Measurements from ENCODE around the gene HOMER2. TPM values are rescaled to one million over a fixed set of nuclear protein-coding genes. Genes with fewer than 3 reads are reported as not detected.

The HOMER2 gene
- total RNA-seq, 4 donors from 2014 or later: 2.2 to 4.3 (median 3.3) TPM

DNA sequence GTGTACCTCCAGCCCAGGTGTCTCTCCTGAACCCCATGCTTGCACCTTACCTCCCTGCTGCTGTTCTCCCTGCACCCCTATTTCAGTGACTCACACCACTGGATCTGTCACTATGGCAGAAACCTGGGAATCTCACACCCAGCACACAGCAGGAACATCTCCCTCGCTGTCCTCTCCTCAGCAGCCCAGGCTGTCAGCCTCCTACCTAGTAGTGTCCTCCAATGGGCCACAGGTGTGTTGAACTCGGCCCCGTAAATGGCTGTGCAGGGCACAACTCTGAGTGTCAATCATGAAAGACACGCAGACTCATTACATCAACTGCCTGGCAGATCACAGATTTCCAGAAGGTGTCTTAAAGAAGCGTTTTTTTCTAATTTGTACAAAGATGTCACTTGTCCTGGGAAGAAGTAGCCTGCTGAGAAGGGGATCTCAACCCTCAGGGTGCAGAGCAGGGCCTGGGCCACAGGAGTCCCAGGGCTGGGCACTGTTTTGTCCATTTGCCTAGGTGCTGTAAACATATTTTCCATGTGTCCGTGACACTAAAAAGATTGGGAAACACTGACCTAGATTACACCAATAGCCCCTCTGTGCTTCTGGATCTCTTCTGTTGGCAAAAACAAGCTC lies 33.8 kb downstream of the HOMER2 start:
- H3K27ac ChIP-seq: no peak overlapping the region
- TF ChIP-seq, protein P1, sequence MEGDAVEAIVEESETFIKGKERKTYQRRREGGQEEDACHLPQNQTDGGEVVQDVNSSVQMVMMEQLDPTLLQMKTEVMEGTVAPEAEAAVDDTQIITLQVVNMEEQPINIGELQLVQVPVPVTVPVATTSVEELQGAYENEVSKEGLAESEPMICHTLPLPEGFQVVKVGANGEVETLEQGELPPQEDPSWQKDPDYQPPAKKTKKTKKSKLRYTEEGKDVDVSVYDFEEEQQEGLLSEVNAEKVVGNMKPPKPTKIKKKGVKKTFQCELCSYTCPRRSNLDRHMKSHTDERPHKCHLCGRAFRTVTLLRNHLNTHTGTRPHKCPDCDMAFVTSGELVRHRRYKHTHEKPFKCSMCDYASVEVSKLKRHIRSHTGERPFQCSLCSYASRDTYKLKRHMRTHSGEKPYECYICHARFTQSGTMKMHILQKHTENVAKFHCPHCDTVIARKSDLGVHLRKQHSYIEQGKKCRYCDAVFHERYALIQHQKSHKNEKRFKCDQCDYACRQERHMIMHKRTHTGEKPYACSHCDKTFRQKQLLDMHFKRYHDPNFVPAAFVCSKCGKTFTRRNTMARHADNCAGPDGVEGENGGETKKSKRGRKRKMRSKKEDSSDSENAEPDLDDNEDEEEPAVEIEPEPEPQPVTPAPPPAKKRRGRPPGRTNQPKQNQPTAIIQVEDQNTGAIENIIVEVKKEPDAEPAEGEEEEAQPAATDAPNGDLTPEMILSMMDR (IDR thresholded peaks at IDR 0.05): no peak
- no peak for TF ChIP-seq POLR2A (IDR thresholded peaks at IDR 0.05)
- no peaks in the 10 kb centered on the region for H3K36me3 ChIP-seq
- no peaks in the 10 kb centered on the region for H3K27me3 ChIP-seq
- H3K4me1 ChIP-seq: no peaks in the 10 kb centered on the region
- DNase-seq: no peak
- H3K4me3 ChIP-seq: no peak overlapping the region
- no peaks in the 10 kb centered on the region for H3K9me3 ChIP-seq

DNA sequence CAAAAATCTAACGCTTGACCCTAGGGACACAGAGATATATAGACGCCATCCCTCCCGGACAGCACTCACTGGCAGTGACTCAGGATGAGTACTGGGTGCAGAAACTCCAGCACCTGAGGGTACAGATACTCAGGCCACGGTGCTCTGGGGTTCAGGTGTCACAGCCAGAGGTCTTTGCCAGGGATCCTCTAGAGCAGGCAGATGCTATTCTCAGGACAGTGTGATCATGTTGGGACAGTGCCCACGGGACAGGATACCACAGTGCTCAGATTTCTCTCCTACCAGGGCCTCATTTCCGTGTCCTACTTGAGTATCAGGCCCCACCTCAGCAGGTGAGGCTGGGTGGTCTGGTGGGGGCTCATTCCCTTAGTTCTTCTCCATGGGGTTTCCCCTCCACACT lies 34.4 kb downstream of the HOMER2 start:
- Histone ChIP-seq H3K36me3 (no peaks in the 10 kb centered on the region), H3K27me3 (no peaks in the 10 kb centered on the region), H3K27ac (no peak overlapping the region), H3K4me3 (no peak overlapping the region), H3K4me1 (no peaks in the 10 kb centered on the region), H3K9me3 (no peaks in the 10 kb centered on the region)
- TF ChIP-seq, protein P1 (IDR thresholded peaks at IDR 0.05): no peak
- TF ChIP-seq POLR2A (IDR thresholded peaks at IDR 0.05): no peak
- no peak for DNase-seq

GRCh38 chr15:82917249-82917648 lies 35.3 kb downstream of the HOMER2 start:
- no peaks in the 10 kb centered on the region for H3K36me3 ChIP-seq
- H3K27ac ChIP-seq: no peak overlapping the region
- TF ChIP-seq POLR2A (IDR thresholded peaks at IDR 0.05): no peak
- TF ChIP-seq, protein P1 (IDR thresholded peaks at IDR 0.05): no peak
- no peak for DNase-seq
- H3K9me3 ChIP-seq: no peaks in the 10 kb centered on the region
- no peak overlapping the region for H3K4me3 ChIP-seq
- no peaks in the 10 kb centered on the region for H3K27me3 ChIP-seq
- H3K4me1 ChIP-seq: no peaks in the 10 kb centered on the region

DNA sequence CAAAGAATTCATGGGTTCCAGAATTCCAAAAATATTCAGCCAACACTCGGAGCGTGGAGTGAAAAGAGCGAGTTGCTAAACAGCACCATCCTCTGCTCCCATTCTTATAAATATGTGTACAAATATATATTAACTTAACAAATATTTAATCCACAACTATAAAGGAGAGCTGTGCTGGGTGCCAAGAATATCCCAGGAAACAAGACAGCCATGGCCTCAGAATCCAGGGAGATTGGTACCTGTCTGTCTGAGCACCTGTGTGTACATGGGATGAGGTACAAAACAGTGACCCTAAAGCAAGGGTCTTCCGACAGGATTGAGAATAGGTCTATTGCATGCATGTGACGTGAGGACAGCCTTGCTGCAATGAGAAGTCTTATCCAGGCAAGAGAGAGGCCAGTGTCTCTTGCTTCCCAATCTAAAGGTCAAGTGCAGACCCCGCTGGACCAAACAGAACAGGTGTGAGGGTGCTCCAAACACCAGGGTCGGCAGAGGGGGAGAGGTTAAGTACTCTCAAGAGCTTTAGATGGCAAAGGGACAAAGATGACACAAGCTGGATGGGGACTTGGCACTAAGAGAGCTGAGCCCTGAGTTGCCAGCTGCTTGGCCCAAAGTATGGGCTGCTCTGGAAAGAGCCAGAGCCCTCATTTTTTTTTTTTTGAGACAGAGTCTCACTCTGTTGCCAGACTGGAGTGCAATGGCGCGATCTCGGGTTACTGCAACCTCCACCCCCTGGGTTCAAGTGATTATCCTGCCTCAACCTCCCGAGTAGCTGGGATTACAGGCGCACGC lies 36.2 kb downstream of the HOMER2 start:
- Histone ChIP-seq H3K4me1 (no peaks in the 10 kb centered on the region), H3K27me3 (no peaks in the 10 kb centered on the region), H3K9me3 (no peaks in the 10 kb centered on the region), H3K27ac (no peak overlapping the region), H3K36me3 (no peaks in the 10 kb centered on the region), H3K4me3 (no peak overlapping the region)
- no peak for TF ChIP-seq POLR2A (IDR thresholded peaks at IDR 0.05)
- TF ChIP-seq, protein P1 (IDR thresholded peaks at IDR 0.05): no peak
- DNase-seq: no peak

DNA sequence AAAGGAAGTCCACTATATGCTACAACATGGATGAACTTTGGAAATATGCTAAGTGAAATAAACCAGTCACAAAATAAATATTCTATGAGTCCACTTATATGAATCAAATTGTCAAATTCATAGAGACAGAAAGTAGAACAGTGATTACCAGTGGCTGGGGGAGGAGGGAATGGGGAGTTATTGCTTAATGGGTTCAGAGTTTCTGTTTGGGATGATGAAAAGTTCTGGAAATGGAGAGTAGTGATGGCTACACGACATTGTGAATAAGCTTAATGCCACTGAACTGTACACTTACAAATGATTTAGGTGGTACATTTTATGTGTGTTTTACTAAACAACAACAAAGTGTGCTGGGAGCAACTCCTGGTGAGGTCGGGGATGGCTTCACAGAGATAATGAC lies 38.1 kb downstream of the HOMER2 start:
- H3K9me3 ChIP-seq: no peaks in the 10 kb centered on the region
- no peak for DNase-seq
- H3K4me1 ChIP-seq: no peaks in the 10 kb centered on the region
- H3K27ac ChIP-seq: no peak overlapping the region
- no peaks in the 10 kb centered on the region for H3K36me3 ChIP-seq
- TF ChIP-seq, protein P1 (IDR thresholded peaks at IDR 0.05): no peak
- TF ChIP-seq POLR2A (IDR thresholded peaks at IDR 0.05): no peak
- no peaks in the 10 kb centered on the region for H3K27me3 ChIP-seq
- H3K4me3 ChIP-seq: no peak overlapping the region
